ENCODE results near the gene C10orf67.

GRCh38 chr10:23361665-23362064 lies 17.1 kb upstream of the C10orf67 start:
- TF ChIP-seq CTCF (IDR thresholded peaks at IDR 0.05; ENCODE audit: insufficient read depth, low read length), result no peak
- TF ChIP-seq GABPA (IDR thresholded peaks at IDR 0.05; ENCODE audit: low read depth), result no peak
- TF ChIP-seq POLR2AphosphoS5 (IDR thresholded peaks at IDR 0.05; ENCODE audit: low read depth), result no peak
- TF ChIP-seq REST (IDR thresholded peaks at IDR 0.05; ENCODE audit: insufficient replicate concordance, low read depth), result no peak
- TF ChIP-seq SPI1 (IDR thresholded peaks at IDR 0.05; ENCODE audit: borderline replicate concordance, low read depth), result no peak

All from HL-60 (cell line).